ENCODE results near the gene APPBP2. TPM values are rescaled to one million over a fixed set of nuclear protein-coding genes. Genes with fewer than 3 reads are reported as not detected.
A peak's percentile ranks its signal among the peaks of the same experiment; 100 is the strongest.
"Not testable (repeated sequence)": the region's sequence is repeated elsewhere in the genome, so short reads cannot be mapped to it uniquely, and the experiment has no call there.

Gene APPBP2
- total RNA-seq, 2 experiments from 2014 or later = 16.5 to 22.3 TPM

DNA sequence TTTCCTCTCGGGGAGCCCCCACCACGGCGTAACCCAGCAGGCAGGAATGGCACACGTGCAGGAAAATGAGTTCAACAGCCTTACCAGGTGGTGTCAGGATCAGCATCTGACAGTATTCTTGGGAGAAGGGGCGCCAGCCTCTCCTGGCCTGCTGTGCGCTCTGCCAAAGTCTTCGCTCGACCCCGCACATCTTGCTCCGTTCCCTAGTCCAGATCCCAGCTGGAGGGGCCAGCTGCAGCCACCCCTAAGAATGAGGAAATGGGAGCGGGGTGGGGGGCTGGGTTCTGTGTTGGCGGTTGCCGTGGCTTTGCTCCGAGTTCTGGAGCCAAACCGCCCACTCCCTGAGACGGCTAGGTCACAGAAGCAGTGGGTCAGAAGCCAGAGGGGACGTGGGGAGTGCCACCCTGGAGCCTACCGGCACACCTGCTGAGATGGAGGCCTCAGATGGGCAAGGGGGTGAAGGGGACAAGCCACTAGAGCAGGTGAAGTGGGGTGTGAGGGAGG, 103.8 kb downstream of the APPBP2 start, which contains the start of gene CHCT1:
Gene CHCT1, plus strand, starts transcription at position 328 of the 504 bp plus-strand sequence. Its CDS starts 104 bp downstream, at position 432.
- Mint-ChIP-seq H3K4me3 (peak within 1 kb of the TSS; percentile 73), H3K27me3 (ENCODE audit: low read depth) (no peaks in the 10 kb centered on the region), H3K27ac (no peak within 1 kb of the TSS), H3K9me3 (no peaks in the 10 kb centered on the region), H3K4me1 (ENCODE audit: low read depth) (peaks cover 8% of the 10 kb centered on the region), H3K36me3 (ENCODE audit: low read depth) (no peaks in the 10 kb centered on the region)
- intact Hi-C loops (cut with micrococcal nuclease) = loop anchor here (5.0 kb wide), 1 partner anchor 145 kb away; no protein-coding TSS in a partner anchor
- CTCF ChIA-PET = interaction anchor here (1.5 kb wide), 1 partner anchor 147 kb away, joined by 3 read pairs; no protein-coding TSS in a partner anchor
- no peak for DNase-seq

DNA sequence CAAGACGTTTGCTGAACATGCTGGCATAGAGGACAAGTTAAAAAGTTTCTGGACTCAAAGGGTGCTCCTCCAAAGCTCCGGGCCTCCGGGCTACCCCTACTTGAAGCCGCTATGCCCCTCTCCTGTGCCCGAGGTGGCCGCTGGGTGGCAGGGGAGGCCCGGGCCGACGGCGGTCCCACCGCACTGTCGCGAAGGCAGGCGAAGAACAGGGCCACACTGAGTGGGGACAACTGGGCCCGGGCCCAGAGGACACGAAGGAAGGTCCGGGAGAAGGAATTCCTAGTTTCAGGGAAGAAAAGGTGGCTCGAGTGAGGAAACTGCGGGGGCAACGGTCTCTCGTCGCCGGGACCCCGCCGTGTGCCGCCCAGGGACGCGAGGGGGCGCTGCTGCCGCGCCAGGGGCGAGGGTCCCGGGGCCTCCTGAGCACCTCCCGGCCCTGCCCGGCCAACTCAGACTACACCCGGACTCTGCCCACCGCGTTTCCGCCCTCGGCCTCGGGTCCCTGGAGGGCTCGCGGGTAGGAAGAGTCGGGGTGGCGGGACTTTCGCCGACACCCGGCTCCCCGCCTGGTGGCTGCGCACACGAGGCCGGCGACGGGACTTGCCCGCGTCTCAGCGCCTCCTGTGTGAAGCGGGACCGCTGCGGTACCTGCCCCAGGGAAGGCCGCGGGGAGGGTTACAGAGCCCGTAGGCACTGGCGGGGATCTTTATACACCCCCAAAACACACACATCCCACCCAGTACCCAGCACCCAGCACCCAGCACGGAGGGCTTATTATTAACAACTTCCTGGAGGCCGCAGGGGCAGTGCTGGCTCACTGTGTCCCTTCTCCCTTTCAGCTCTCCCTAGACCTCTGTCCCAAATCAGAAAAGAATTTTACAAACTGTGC, 104.5 kb downstream of the APPBP2 start:
- Mint-ChIP-seq H3K4me3 (peak overlapping the region; percentile 73), H3K9me3 (no peaks in the 10 kb centered on the region), H3K4me1 (ENCODE audit: low read depth) (peaks cover 8% of the 10 kb centered on the region), H3K36me3 (ENCODE audit: low read depth) (no peaks in the 10 kb centered on the region), H3K27me3 (ENCODE audit: low read depth) (no peaks in the 10 kb centered on the region), H3K27ac (no peak overlapping the region)
- CTCF ChIA-PET = interaction anchor here (0.5 to 1.5 kb wide), 8 partner anchors 12 to 757 kb away, joined by 3 to 7 read pairs (median 4); no protein-coding TSS in a partner anchor
- intact Hi-C loops (cut with micrococcal nuclease) = loop anchor here (1.0 to 5.0 kb wide), 3 partner anchors 15 to 217 kb away; no protein-coding TSS in a partner anchor
- DNase-seq = peak; percentile 84

- H3K4me1 Mint-ChIP-seq (ENCODE audit: low read depth); DNase-seq; H3K27me3 Mint-ChIP-seq (ENCODE audit: low read depth); H3K27ac Mint-ChIP-seq; H3K9me3 Mint-ChIP-seq; H3K36me3 Mint-ChIP-seq (ENCODE audit: low read depth); CTCF ChIA-PET; H3K4me3 Mint-ChIP-seq: not testable (repeated sequence)
- intact Hi-C loops (cut with micrococcal nuclease) = loop anchor here (2.0 to 5.0 kb wide), 2 partner anchors 17 to 147 kb away; no protein-coding TSS in a partner anchor
Measured at GRCh38 chr17:60419875-60420274, 106.2 kb downstream of the APPBP2 start.

DNA sequence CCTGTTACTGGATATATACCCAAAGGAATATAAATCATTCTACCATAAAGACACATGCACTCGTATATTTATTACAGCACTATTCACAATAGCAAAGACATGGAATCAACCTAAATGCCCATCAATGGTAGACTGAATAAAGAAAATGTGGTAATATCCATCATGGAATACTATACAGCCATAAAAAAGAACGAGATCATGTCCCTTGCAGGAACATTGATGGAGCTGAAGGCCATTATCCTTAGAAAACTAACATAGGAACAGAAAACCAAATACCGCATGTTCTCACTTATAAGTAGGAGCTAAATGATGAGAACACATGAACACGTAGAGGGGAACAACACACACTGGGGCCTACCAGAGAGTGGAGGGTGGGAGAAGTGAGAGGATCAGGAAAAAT, 107.0 kb downstream of the APPBP2 start:
- intact Hi-C loops (cut with micrococcal nuclease); H3K27me3 Mint-ChIP-seq (ENCODE audit: low read depth); H3K9me3 Mint-ChIP-seq; H3K4me3 Mint-ChIP-seq; H3K36me3 Mint-ChIP-seq (ENCODE audit: low read depth); DNase-seq; H3K27ac Mint-ChIP-seq; H3K4me1 Mint-ChIP-seq (ENCODE audit: low read depth): not testable (repeated sequence)
- CTCF ChIA-PET = interaction anchor here (0.6 to 1.0 kb wide), 2 partner anchors 48 to 56 kb away, joined by 4 read pairs; no protein-coding TSS in a partner anchor

DNA sequence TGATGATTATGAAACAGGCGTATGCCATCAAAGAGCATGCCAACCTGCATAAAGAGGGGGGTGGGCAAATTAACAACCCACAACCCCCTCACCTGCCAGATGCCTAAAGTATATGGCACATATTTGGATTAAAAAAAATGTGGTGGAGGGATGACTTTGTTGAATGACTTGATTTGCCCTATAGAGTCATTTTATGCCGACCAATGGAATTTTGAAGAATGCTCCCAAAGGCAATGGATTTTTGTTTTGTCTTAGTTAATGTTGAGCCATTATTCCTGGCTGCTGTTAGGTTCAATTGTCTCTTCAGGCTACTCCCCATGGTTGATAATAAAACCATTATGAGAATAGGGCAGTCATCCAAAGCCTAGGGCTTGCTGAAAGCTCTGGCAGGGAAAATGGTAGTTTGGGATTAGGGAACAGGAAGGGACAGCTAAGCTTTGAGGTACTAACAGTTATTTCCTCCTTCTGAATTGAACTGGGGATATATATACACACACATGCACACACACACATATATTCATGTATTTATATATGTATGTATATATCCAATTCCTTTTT, 109.6 kb downstream of the APPBP2 start:
- no peaks in the 10 kb centered on the region for H3K9me3 Mint-ChIP-seq
- CTCF ChIA-PET = interaction anchor here (0.5 kb wide), 1 partner anchor 39 kb away, joined by 3 read pairs; no protein-coding TSS in a partner anchor
- H3K36me3 Mint-ChIP-seq (ENCODE audit: low read depth) = no peaks in the 10 kb centered on the region
- no peak overlapping the region for H3K4me3 Mint-ChIP-seq
- no peaks in the 10 kb centered on the region for H3K27me3 Mint-ChIP-seq (ENCODE audit: low read depth)
- no peak overlapping the region for H3K27ac Mint-ChIP-seq
- peaks cover 4% of the 10 kb centered on the region for H3K4me1 Mint-ChIP-seq (ENCODE audit: low read depth)
- DNase-seq = no peak
- intact Hi-C loops (cut with micrococcal nuclease) = no loop called here

DNA sequence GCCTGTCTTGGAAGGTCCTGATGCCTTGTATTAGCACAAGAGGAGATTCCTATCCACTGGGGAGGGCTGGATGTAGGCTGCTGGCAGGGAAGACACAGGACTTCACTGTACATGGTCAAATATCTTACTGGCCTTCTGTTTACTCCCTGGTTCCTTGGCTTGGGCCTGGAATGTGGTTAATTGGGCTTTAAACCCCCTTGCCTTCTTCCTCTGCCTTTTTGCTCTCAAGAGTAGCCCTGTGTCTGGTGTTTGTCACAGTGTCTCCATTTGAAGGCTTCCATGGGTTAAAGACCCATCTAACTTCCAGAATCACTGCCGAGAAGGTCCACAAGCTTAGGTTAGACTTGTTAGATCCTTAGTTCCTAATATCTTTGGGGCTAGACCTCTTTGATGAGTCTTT, 110.9 kb downstream of the APPBP2 start:
- no peak overlapping the region for H3K27ac Mint-ChIP-seq
- H3K9me3 Mint-ChIP-seq = no peaks in the 10 kb centered on the region
- no peaks in the 10 kb centered on the region for H3K36me3 Mint-ChIP-seq (ENCODE audit: low read depth)
- H3K27me3 Mint-ChIP-seq (ENCODE audit: low read depth) = no peaks in the 10 kb centered on the region
- no peak for DNase-seq
- intact Hi-C loops (cut with micrococcal nuclease) = no loop called here
- no peak overlapping the region for H3K4me3 Mint-ChIP-seq
- no peaks in the 10 kb centered on the region for H3K4me1 Mint-ChIP-seq (ENCODE audit: low read depth)
- CTCF ChIA-PET = interaction anchor here (0.7 kb wide), 2 partner anchors 12 to 41 kb away, joined by 3 read pairs; no protein-coding TSS in a partner anchor

DNA sequence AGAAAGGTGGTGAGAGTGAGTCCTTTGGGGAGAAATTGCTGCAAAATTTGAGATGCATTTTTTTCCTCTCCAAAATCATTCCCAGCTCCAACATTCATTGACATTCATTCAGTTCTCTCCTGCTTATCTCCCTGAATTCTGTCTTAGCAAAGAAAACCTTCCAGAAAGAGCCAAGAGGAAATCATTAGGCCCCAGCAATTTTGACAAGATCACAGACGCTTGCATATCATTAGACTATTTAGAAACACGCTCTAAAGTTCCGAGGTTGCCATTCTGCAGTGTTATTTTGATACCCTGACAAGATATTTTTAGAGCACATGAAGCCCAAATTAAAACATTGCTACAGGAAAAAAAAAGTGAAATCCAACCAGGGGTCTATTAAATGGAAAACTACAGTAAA, 113.3 kb downstream of the APPBP2 start:
- no peak overlapping the region for H3K4me3 Mint-ChIP-seq
- no peak for DNase-seq
- H3K27ac Mint-ChIP-seq = no peak overlapping the region
- H3K9me3 Mint-ChIP-seq = no peaks in the 10 kb centered on the region
- no peaks in the 10 kb centered on the region for H3K36me3 Mint-ChIP-seq (ENCODE audit: low read depth)
- no peaks in the 10 kb centered on the region for H3K4me1 Mint-ChIP-seq (ENCODE audit: low read depth)
- CTCF ChIA-PET = no interaction called here
- intact Hi-C loops (cut with micrococcal nuclease) = no loop called here
- H3K27me3 Mint-ChIP-seq (ENCODE audit: low read depth) = no peaks in the 10 kb centered on the region

DNA sequence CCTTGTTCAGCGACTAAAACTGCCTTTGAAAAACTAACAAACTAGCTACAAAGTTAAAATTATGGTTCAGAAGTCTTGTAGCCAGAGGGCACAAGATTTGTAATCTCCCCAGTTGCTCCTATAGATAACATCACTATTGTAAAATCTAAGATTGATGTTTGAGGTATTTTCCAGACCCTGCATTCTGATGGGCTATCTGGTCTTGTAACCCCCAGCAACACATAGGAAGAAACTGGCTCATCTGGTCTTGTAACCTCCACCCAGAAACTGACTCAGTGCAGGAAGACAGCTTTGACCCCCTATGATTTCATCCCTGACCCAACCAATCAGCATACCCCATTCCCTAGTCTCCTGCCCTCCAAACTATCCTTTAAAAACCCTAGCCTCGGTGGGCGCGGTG, 116.0 kb downstream of the APPBP2 start:
- Mint-ChIP-seq H3K27ac (no peak overlapping the region), H3K27me3 (ENCODE audit: low read depth) (no peaks in the 10 kb centered on the region), H3K4me1 (ENCODE audit: low read depth) (no peaks in the 10 kb centered on the region), H3K36me3 (ENCODE audit: low read depth) (no peaks in the 10 kb centered on the region), H3K9me3 (no peaks in the 10 kb centered on the region), H3K4me3 (no peak overlapping the region)
- DNase-seq = no peak
- intact Hi-C loops (cut with micrococcal nuclease) = no loop called here
- CTCF ChIA-PET = interaction anchor here (0.7 to 1.5 kb wide), 3 partner anchors 11 to 239 kb away, joined by 3 to 5 read pairs (median 3); no protein-coding TSS in a partner anchor

DNA sequence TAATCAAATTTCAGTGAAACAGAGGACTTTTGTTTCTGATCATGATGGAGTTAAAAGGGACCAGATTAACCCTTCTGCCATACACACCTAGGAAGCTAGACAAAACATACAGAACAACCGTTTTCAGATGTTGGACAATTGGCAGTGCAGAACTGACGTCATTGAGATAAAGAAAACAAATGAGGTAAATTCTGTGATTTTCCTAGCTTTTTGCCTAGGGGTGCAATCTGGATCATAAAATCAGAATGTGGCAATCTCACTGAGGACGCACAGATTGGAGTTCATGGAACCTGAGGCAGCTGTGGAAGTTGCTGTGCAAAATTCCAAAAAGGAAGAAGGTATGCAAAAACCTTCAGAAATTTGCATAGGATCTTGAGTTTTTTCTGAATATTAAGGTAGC, 119.2 kb downstream of the APPBP2 start:
- no peak for DNase-seq
- Mint-ChIP-seq H3K27ac (no peak overlapping the region), H3K4me3 (no peak overlapping the region), H3K36me3 (ENCODE audit: low read depth) (no peaks in the 10 kb centered on the region), H3K27me3 (ENCODE audit: low read depth) (no peaks in the 10 kb centered on the region), H3K4me1 (ENCODE audit: low read depth) (no peaks in the 10 kb centered on the region), H3K9me3 (no peaks in the 10 kb centered on the region)
- intact Hi-C loops (cut with micrococcal nuclease) = no loop called here
- CTCF ChIA-PET = interaction anchor here (0.6 to 1.0 kb wide), 2 partner anchors 14 to 200 kb away, joined by 3 to 7 read pairs; no protein-coding TSS in a partner anchor

GRCh38 chr17:60403962-60404361, 122.1 kb downstream of the APPBP2 start:
- Mint-ChIP-seq H3K4me3 (no peak overlapping the region), H3K36me3 (ENCODE audit: low read depth) (no peaks in the 10 kb centered on the region), H3K4me1 (ENCODE audit: low read depth) (no peaks in the 10 kb centered on the region), H3K27ac (no peak overlapping the region), H3K9me3 (no peaks in the 10 kb centered on the region), H3K27me3 (ENCODE audit: low read depth) (no peaks in the 10 kb centered on the region)
- DNase-seq = no peak
- CTCF ChIA-PET = interaction anchor here (1.2 kb wide), 1 partner anchor 11 kb away, joined by 3 read pairs; no protein-coding TSS in a partner anchor
- intact Hi-C loops (cut with micrococcal nuclease) = no loop called here

- Mint-ChIP-seq H3K4me3 (no peak overlapping the region), H3K27ac (no peak overlapping the region), H3K27me3 (ENCODE audit: low read depth) (no peaks in the 10 kb centered on the region), H3K4me1 (ENCODE audit: low read depth) (peaks cover under 1% of the 10 kb centered on the region), H3K9me3 (no peaks in the 10 kb centered on the region), H3K36me3 (ENCODE audit: low read depth) (no peaks in the 10 kb centered on the region)
- CTCF ChIA-PET = no interaction called here
- intact Hi-C loops (cut with micrococcal nuclease) = no loop called here
- no peak for DNase-seq
Measured at GRCh38 chr17:60403523-60403810, 122.6 kb downstream of the APPBP2 start.

GRCh38 chr17:60401819-60402218, 124.2 kb downstream of the APPBP2 start:
- H3K9me3 Mint-ChIP-seq = no peaks in the 10 kb centered on the region
- no peaks in the 10 kb centered on the region for H3K27me3 Mint-ChIP-seq (ENCODE audit: low read depth)
- CTCF ChIA-PET = interaction anchor here (0.6 kb wide), 1 partner anchor 205 kb away, joined by 5 read pairs; no protein-coding TSS in a partner anchor
- no peak overlapping the region for H3K27ac Mint-ChIP-seq
- intact Hi-C loops (cut with micrococcal nuclease) = no loop called here
- no peaks in the 10 kb centered on the region for H3K36me3 Mint-ChIP-seq (ENCODE audit: low read depth)
- no peak for DNase-seq
- H3K4me1 Mint-ChIP-seq (ENCODE audit: low read depth) = peaks cover 7% of the 10 kb centered on the region
- no peak overlapping the region for H3K4me3 Mint-ChIP-seq

Measured in activated naive CD4-positive, alpha-beta T cell treated with anti-CD3 and anti-CD28 coated beads for 36 hours (primary cell).